HCT116 (cell line): ENCODE measurements around the gene SLC6A13.

Experiments used
- EZH2 ChIP-seq: fragments of 200-600 bp; sonication (generic); IDR thresholded peaks from 2 replicates; pipeline ENCODE4 v1.6.1; 2017; ENCODE audit warnings: antibody characterized with exemption, mixed run types
- SIN3A ChIP-seq: IDR thresholded peaks from 2 replicates; pipeline ENCODE4 v1.6.1; 2012; ENCODE audit warnings: low read depth
- SP1 ChIP-seq: IDR thresholded peaks from 2 replicates; pipeline ENCODE4 v1.6.1; 2012; ENCODE audit warnings: low read depth
- TF ChIP-seq, protein P1 (sequence below), 3 experiments: fragments of 200-600 bp in 1 of 3; sonication (generic) in 1 of 3; IDR thresholded peaks in 2 of 3; conservative IDR thresholded peaks in 1 of 3; 2 replicates each; pipeline ENCODE4 v1.5.1; 2012 to 2017; ENCODE audit warnings: low read depth in 2 of 3, low read length in 2 of 3, antibody characterized with exemption in 1 of 3, borderline replicate concordance in 1 of 3, control low read depth in 1 of 3, mild to moderate bottlenecking in 1 of 3, mixed read lengths in 1 of 3, mixed run types in 1 of 3, moderate library complexity in 1 of 3; ENCODE audit not compliant: insufficient read depth in 1 of 3

DNA sequence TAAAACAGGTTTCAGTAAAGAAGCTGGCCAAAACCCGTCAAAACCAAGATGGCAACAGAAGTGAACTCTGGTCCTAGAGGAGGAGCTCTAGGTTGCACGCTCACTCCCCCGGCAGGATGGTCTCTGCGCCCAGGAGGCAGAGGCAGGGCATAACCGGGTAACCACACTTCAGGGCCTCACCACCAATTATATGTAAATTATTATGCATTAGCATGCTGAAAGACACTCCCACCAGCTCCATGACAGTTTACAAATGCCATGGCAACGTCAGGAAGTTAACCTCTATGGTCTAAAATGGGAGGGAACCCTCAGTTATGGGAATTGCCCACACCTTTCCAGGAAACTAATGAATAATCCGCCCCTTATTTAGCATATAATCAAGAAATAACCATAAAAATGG is 28.6 kb downstream of the SLC6A13 start:
- TF ChIP-seq EZH2 (no peak), SIN3A (no peak), SP1 (no peak)
- TF ChIP-seq, protein P1, sequence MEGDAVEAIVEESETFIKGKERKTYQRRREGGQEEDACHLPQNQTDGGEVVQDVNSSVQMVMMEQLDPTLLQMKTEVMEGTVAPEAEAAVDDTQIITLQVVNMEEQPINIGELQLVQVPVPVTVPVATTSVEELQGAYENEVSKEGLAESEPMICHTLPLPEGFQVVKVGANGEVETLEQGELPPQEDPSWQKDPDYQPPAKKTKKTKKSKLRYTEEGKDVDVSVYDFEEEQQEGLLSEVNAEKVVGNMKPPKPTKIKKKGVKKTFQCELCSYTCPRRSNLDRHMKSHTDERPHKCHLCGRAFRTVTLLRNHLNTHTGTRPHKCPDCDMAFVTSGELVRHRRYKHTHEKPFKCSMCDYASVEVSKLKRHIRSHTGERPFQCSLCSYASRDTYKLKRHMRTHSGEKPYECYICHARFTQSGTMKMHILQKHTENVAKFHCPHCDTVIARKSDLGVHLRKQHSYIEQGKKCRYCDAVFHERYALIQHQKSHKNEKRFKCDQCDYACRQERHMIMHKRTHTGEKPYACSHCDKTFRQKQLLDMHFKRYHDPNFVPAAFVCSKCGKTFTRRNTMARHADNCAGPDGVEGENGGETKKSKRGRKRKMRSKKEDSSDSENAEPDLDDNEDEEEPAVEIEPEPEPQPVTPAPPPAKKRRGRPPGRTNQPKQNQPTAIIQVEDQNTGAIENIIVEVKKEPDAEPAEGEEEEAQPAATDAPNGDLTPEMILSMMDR (IDR thresholded peaks at IDR 0.05 in 2 of 3, conservative IDR thresholded peaks at IDR 0.05 in 1 of 3; ENCODE audit: borderline replicate concordance in 1 of 3, insufficient read depth in 1 of 3, low read depth in 2 of 3, low read length in 2 of 3), result no peak
